IPS DF 19.7 (cell line): Measurements from ENCODE around the gene APOBEC3B.
"Not testable (repeated sequence)": the region's sequence is repeated elsewhere in the genome, so short reads cannot be mapped to it uniquely, and the experiment has no call there.

Source experiments
- DNase-seq: peaks from one replicate; pipeline ENCODE4 v3.0.0-alpha.2; 2013; ENCODE audit warnings: low read depth, low spot score

Gene APOBEC3B

DNA sequence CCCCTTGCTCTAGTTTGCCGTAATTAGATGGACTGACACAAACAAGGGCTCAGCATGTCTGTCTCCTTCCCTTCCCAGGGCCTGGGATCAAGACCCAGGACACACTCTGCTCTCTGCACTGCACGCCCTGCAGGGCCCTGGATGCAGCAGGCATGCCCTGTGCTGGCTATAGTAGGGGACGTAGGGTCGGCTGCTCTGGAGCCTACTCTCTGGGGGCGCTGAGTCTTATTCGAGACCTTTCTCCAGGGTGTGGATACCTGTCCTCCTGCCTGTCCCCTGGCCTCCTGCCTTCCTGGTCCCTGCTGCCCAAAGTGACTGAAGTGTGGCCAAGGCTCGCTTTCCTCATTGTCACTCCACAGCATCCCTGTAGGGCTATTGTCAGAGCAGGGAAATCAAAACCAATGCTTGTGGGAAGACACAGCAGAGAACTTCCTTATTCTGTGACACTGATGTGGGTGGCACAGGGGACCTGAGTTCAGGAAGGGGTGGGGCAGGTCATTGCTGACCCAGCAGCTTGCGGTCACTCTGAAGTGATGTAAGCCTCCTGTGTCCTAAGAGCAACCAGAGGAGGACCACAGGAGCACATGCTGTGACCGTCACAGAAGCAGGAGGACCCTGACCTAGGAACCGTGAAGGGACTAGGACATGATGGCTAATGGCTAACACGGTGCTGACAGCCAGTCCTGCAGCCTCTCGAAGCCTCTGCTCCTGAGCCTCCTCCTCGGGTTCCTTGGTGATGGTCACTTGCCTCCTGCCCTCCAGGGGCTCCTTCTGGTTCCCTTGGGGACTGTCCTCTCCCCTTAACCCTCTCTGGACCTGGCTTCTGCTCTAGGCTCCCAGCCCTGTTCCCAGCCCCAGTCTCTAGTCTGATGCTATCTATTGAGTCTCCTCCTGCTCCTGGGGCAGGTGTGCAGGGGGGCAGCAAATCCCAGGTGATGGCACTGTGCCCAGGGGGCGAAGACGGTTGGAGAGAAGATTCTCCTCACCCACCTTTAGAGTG lies 14.4 kb upstream of the APOBEC3B start:
- DNase-seq, result no peak

DNA sequence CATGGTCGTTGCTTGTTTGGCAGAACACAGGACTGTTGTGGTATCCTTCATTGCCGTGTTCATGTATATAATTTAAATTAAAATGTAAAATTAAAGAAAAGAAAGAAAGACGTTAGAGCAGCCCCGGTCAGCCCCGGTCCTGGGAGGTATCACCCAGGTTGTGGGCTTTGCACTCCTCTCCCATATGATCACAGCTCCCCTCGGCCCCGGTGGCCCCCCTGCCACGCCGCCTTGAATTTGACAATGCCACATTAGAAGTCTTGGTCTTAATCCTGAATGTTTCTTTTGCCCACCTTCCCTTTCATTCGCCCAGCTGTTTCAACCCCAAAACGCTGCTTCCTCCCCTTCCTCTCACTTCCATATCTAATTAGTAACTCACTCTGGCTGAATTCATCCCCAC lies 13.3 kb upstream of the APOBEC3B start:
- DNase-seq, result no peak

DNA sequence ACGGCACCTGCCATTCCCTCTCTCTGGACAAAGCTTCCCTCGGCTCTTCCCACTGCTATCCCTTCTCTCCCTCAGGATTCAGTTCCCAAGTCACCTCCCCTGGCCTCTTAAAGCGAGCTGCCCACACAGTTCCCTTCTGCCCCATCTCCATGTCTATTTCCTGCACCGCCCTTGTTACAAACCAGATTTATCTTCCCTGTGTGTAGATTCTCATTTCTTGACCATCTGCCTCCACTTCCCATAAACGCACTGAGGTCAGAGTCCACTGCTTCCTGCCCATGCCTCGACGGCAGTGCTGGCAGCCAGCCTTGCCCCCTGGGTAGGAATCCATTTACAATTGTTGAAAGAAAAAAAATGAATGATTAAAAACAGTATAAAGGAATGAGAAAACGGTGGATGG lies 11.6 kb upstream of the APOBEC3B start:
- DNase-seq, result no peak

DNA sequence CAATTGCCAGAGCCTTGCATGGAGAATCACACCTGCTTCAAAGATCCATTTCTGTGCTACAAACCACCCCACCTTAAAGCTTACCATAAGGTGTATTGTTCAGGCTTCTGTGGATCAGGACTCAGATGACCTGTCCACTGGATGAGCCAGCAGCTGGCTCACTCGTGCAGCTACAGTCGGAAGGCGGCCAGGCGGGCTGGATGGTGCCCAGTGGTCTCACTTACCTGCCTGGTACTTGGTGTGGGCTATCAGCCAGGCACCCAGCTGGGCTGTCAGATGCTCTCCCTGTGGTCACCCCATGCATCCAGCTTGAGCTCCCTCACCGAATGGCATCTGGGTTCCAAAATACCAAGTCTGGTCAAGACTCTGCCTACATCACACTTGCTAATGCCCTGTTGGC lies 10.9 kb upstream of the APOBEC3B start:
- no peak for DNase-seq

DNA sequence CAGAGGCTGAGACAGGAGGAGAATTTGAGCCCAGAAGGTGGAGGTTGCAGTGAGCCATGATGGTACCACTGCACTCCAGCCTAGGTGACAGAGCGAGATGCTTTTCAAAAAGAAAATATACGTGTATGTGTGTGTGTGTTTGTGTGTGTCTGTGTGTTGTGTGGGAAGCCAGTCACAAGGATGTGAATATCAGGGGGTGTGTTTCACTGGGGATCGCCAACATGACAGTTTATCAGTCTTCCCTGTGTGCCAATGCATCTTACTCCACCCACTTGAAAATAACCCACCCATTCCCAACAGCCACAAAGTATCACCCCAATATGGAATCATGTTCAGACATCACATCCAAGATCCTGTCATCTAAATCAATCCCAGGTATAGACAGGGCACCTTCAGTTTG lies 10.4 kb upstream of the APOBEC3B start:
- no peak for DNase-seq

DNA sequence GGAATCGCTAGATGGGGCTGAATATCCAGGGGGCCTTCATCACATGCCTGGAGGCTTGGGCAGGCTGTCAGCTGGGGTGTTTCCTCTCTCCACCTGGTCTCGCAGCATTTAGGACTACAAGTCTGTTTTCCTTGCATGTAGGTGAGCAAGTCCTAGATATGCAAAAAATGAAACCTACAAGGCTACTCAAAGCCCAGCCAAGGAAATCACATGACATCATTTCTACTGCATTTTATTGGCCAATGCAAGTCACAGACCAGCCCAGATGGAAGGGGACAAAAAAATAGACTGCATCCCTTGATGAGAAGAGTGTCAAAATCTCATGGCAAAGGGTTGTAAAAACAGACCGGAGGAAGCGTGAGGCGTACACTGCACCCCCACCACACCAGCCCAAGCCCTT lies 9.6 kb upstream of the APOBEC3B start:
- DNase-seq, result no peak

DNA sequence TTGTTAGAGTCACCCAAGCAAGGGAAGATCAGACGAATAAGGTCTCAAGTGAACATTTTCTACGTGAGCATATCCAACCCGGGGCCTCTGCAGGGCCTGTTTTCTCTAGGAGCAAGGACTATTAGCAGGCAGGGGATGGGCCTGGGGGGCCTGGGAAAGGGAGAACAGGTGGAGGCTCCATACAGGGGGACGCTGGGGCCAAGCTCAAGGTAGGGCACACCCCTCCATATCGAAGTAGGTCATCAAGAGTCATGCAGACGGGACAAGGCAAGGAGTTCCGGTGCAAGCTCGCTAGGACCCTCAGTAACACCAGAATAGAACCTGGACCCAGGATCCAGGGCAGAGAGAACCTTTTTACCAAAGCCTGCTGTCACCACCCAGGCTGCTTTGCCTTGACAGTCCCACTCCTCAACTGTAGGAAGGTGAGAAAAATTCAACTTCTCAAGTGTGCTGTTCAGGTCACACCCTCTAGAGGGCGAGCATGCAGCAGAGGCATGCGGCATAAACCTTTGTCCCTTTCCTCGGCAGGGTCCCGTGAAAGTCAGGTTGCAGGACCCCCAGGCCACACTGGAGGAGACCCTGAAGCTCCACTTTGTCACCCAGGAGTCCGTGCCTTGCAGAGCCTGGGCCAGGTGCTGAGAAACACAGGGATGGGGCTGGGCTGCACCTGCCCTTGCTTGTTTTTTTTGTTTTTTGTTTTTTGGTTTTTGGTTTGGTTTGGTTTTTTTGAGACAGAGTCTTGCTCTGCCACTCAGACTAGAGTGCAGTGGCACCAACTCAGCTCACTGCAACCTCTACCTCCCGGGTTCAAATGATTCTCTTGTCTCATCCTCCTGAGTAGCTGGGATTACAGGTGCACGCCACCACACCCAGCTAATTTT lies 8.6 kb upstream of the APOBEC3B start:
- DNase-seq, result no peak

DNA sequence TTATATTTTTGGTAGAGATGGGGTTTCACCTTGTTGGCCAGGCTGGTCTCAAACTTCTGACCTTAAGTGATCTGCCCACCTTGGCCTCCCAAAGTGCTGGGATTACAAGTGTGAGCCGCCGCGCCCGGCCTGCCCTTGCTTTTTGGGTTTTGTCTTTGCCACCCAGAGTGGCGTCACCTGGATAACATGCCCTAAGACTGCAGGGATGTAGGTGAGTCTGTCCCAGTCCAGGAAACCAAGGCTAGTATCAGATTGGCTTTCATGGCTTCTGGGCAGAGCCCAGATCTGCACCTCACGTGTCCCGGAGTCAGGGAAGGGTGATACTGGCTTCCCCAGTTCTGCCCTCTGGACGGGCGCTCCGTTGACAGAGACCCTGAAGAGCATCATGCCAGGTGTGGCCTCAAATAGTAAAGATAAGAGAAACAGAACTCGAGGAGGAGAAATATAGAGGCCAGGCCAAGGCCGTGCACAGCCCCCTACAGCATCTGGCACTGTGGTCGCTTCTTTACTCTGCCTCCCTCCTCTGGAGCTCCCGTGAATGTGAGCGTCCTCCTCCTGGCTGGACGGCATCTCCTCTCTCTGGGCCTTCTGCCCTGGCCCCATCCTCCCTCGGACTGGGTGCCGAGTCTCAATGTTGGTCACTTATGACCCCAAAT lies 7.8 kb upstream of the APOBEC3B start:
- DNase-seq, result no peak

DNA sequence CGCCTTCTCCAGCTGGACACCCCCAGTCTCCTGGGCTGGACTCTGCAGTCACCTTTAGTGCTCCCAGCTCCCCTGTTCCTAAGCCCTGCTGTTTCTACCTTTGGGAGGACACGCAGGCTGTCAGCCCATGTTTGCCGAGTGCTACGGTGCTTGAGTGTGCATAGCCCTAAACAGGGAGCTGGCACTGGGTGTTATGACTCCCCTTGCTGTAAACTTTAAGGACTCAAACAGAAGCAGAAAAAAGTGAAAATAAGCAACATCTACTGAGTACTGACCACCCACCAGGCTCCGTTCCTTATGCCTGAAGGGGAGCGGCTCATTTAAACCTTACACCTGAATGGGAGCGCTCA lies 7.3 kb upstream of the APOBEC3B start:
- no peak for DNase-seq

DNA sequence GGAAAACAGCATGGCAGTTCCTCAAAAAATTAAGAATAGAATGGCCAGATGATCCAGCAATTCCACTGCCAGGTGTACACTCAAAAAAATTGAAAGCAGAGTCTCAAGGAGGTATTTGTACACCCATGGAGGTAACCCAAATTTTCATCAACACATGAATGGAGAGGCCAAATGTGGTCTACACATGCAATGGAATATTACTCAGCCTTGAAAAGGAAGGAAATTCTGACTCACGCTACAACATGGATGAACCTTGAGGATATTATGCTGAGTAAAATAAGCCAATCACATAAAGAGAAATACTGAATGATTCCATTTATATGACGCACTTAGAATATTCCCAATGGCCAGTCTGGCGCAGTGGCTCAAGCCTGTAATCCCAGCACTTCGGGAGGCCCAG lies 4.9 kb upstream of the APOBEC3B start:
- DNase-seq, result not testable (repeated sequence)

DNA sequence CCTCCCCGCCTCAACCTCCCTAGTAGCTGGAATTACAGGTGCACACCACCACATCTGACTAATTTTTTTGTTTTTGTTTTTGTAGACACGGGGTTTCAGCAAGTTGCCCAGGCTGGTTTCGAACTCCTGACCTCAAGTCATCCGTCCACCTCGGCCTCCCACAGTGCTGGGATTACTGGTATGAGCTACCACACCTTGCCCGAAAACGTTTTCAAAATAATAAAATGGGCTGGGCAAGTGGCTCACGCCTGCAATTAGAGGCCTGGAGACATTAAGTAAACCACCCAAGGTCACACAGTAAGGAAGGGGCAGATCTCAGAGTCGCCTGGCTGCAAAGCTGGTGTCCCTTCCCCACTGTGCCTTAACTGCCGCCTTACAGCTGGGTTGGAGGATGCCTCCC lies 1.6 kb upstream of the APOBEC3B start:
- not testable (repeated sequence) for DNase-seq

DNA sequence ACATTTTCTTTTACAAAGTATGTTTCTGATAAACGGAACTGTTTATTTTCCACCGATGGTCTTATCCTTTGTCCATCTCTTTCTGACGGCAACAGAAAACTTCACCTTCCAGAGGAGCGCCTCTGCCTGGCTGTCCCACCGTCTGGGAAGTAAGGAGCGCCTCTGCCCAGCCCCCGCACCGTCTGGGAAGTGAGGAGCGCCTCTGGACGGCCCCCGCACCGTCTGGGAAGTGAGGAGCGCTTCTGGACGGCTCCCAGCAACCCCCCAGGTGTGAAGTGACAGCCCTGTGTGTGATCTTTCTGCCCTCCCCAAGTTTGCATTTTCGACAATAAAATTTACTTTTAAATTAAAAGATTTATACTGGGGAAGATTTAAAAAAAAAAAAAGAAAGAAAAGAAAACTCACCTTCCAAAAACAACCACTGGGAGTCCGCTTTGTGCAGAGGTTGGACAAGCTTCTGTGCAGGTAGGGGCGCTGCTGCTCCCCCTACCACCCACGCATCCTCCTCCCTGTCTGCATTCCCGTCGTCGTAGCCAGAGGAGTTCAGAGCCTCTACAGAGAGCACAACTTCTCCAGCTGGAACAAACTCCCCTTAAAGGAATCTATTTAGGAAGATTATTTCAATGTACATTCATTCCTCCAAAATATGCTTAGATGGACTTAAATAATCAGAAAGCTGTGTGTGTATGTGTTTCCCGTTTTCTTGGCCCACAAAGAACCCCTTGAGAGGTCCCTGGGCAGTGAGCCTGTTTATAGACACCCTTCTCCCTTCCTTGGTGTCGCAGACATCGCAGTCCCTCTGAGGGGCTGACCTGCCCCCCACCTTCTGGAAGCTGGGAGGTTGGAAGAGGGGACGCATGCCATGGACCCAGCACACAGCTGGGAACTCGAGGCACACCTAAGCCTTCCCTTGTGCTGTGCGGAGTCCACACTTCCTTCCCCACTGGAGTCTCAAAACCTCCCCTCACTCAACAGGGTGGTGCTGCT lies 849 bp upstream of the APOBEC3B start:
- DNase-seq, result no peak

DNA sequence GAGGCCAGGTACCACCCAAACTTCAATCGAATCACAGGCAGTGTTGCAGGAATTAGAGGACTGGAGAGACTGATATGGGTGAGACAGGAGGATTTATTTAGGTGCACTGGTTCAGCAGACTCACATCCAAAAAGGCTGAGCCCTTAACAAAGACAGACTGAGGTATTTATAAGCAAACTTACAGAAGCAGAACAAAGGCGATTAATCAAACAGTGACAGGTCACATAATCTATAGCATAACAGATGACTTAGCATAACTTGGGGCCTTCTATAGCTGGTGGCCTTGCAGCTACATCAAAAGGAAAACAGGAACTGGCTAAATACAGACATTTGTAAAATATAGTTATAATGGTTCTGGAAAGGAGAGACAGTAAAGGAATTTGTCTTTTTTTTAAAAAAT lies 2.1 kb downstream of the APOBEC3B start:
- no peak for DNase-seq

DNA sequence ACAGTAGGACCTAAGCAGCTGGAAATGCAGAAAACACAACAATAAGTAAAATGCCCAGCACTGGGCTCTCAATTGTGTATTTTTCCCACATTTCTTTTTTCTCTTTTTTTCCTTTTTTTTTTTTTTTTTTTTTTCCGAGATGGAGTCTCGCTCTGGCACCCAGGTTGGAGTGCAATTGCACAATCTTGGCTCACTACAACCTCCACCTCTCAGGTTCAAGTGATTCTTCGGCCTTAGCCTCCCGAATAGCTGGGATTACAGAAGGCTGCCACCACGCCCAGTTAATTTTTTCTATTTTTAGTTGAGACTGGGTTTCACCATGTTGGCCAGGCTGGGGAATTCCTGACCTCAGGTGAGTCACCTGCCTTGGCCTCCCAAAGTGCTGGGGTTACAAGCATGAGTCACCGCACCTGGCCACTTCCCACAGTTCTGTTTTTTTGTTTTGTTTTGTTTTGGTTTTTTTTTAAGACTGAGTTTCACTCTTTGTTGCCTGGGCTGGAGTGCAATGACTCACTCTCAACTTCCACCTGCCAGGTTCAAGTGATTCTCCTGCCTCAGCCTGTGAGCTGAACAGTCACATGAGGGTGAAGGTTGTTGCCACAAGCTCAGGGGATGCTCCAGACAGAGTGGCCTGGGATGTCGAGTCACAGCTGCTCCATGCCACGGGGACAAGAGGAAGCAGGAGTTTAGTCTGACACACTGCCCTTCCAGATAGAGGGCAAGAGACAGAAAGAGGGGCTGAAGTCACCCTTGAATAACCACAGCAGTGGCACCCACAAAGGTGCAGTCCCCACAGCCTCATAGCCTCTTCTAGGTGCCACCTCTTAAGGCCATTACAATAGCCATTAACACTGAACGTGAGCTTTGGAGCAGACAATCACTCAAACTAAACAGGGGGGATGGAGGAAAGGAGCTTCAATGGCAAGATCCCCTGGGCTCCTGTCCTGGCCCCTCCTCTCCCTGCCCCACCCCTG lies 2.9 kb downstream of the APOBEC3B start:
- not testable (repeated sequence) for DNase-seq

DNA sequence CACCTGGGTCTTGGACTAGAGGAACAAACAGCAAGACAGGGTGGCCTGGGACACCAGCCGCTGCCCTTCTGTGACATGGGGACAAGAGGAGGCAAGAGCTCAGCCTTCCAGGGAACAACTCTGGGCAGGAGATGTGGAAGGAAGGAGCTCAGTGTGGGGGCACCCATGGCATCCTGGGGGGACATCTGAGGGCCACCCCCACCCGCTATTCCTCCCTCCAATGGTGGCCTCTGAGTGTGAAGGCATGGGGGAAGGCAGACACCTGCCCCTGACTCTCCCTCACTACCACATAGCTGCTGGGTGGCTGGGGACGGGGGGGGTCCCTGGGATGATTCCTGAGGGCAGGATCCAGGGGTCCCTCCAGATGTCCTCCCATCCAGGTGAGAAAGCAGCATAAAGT lies 4.5 kb downstream of the APOBEC3B start:
- DNase-seq, result no peak

DNA sequence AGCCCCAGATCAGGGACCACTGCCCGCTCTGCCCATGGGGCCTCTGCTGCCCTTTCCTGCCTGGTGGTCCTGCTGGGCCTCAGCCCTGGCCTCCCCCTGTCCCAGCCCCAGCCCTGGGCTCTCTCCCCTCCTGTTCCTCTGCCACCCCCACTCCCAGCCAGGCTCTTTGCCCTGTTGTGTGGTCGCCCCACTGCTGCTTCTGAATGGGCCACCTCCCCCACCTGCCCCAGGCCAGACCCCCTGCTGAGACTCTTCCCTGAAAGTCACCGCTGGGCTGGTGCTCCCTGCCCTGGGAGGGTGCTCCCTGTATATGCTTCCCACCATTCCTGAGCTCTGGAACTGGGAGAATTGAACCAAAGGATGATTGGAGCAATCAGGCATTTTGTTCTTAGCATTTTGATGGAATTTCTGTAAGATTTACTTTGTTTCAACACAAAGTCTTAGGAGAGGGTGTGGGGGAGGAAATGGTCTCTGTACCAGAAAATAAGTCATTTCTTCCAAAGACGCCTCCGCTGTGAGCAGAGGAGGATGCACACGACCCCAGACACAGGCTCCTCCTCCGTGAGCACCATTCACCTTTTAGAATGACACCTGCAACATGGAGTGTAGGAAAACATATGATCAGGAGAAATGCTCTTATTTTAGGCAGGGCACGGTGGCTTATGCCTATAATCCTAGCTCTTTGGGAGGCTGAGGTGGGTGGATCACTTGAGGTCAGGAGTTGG lies 5.2 kb downstream of the APOBEC3B start:
- DNase-seq, result no peak

DNA sequence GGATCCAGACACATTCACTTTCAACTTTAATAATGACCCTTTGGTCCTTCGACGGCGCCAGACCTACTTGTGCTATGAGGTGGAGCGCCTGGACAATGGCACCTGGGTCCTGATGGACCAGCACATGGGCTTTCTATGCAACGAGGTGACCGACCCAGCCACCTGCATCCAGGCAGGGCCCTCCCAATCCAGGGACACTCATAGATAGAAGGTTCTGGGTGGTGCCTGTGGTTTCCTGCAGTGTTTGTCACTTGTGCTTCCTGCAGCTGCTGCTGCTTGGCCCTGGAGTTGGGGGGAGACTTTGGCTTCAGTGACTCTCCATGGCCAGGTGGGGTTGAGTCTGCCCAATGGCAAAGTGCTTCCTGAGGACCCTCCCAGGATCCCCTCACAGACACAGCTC lies 7.3 kb downstream of the APOBEC3B start:
- DNase-seq, result no peak

DNA sequence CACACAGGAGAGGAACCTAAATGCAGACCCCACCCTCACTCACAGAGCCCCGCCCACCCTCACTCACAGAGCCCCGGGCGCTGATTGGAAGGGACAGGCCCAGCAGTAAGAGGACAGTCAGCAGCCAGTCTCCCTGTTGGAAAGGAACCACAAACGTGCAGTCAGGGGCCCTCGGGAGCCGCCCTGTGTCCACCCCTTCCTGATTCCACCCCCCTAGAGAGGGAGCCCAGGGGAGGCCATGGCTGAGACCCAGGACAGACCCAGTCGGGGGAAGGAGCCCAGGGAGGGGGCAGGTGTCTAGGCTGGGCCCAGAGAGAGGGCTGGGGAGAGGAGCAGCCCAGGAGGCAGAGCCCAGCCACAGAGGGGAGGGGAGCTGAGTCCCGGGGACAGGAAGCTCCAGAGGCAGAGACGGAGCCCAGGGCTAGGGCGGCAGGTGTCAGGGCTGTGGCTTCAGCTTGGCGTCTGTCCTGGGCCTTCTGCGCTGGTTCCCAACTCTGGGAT lies 10.8 kb downstream of the APOBEC3B start:
- DNase-seq, result not testable (repeated sequence)

DNA sequence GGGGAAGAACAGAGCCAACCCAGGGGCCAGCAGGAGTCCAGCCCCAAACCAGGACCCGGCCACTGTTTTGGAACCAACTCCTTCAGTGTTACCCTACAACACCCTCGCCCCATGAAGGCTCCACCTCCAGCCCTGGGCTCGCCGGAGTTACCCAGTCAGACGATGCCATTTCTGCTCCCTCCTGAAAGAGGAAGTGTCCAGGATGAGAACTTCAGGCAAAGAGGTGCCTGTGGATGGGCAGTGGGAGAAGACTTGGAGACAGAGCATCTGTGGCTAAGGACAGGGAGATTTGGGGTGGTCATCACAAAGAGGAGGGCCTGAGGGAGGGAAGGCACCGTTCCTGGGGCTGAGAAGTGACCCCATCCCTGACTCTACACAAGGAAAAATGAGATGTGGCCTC lies 14.0 kb downstream of the APOBEC3B start:
- no peak for DNase-seq
